ENCODE data around the gene SIK3.

The SIK3 gene

GRCh38 chr11:116955548-116955947 lies 142.7 kb downstream of the SIK3 start:
- DNase-seq: no peak

GRCh38 chr11:116953530-116954285 lies 144.5 kb downstream of the SIK3 start:
- no peak for DNase-seq

GRCh38 chr11:116951762-116952161 lies 146.5 kb downstream of the SIK3 start:
- no peak for DNase-seq

GRCh38 chr11:116950210-116950609 lies 148.0 kb downstream of the SIK3 start:
- no peak for DNase-seq

- peak; percentile 63 for DNase-seq
Measured at GRCh38 chr11:116948391-116948790, 149.8 kb downstream of the SIK3 start.

GRCh38 chr11:116946414-116946813 lies 151.8 kb downstream of the SIK3 start:
- DNase-seq: no peak

- no peak for DNase-seq
Measured at GRCh38 chr11:116939499-116939898, 158.7 kb downstream of the SIK3 start.

- DNase-seq: no peak
Measured at GRCh38 chr11:116938471-116939070, 159.7 kb downstream of the SIK3 start.

- no peak for DNase-seq
Measured at GRCh38 chr11:116936754-116937446, 161.3 kb downstream of the SIK3 start.

GRCh38 chr11:116935514-116935913 lies 162.7 kb downstream of the SIK3 start:
- no peak for DNase-seq

GRCh38 chr11:116935089-116935488 lies 163.1 kb downstream of the SIK3 start:
- DNase-seq: no peak

- DNase-seq: no peak
Measured at GRCh38 chr11:116933961-116934360, 164.3 kb downstream of the SIK3 start.

GRCh38 chr11:116932181-116932580 lies 166.0 kb downstream of the SIK3 start:
- DNase-seq: no peak

- DNase-seq: peak; percentile 62
Measured at GRCh38 chr11:116931206-116931953, 166.8 kb downstream of the SIK3 start.

- DNase-seq: no peak
Measured at GRCh38 chr11:116930586-116930985, 167.6 kb downstream of the SIK3 start.

- peak; percentile 24 for DNase-seq
Measured at GRCh38 chr11:116930177-116930576, 168.1 kb downstream of the SIK3 start.

- no peak for DNase-seq
Measured at GRCh38 chr11:116929414-116930090, 168.7 kb downstream of the SIK3 start.

- no peak for DNase-seq
Measured at GRCh38 chr11:116928845-116929244, 169.4 kb downstream of the SIK3 start.

GRCh38 chr11:116928102-116928777 lies 170.0 kb downstream of the SIK3 start:
- peak; percentile 22 for DNase-seq

- no peak for DNase-seq
Measured at GRCh38 chr11:116927163-116927974, 170.9 kb downstream of the SIK3 start.

GRCh38 chr11:116925050-116925449 lies 173.2 kb downstream of the SIK3 start:
- DNase-seq: no peak

All from NCI-H226 (cell line).